Progenitor cell of endocrine pancreas (in vitro differentiated cells): ENCODE measurements around the gene IL1A. TPM values are rescaled to one million over a fixed set of nuclear protein-coding genes. Genes with fewer than 3 reads are reported as not detected.

Experiments used
- DNase-seq: peaks from one replicate; pipeline ENCODE4 v3.0.0; 2021; ENCODE audit warnings: low spot score; ENCODE audit not compliant: unreplicated experiment
- H3K27ac Mint-ChIP-seq: 2 replicates; pipeline ENCODE4 v1.8.0; 2021; ENCODE audit warnings: mild to moderate bottlenecking, moderate library complexity, mixed read lengths
- H3K27me3 Mint-ChIP-seq: 2 replicates; pipeline ENCODE4 v1.8.0; 2021; ENCODE audit warnings: mixed read lengths
- H3K36me3 Mint-ChIP-seq: 2 replicates; pipeline ENCODE4 v1.8.0; 2022; ENCODE audit warnings: mixed read lengths; ENCODE audit not compliant: insufficient read depth
- H3K4me1 Mint-ChIP-seq: 2 replicates; pipeline ENCODE4 v1.8.0; 2021; ENCODE audit warnings: low read depth, mixed read lengths
- H3K4me3 Mint-ChIP-seq: 2 replicates; pipeline ENCODE4 v1.8.0; 2021; ENCODE audit warnings: low read depth, mild to moderate bottlenecking, moderate library complexity, mixed read lengths
- H3K9me3 Mint-ChIP-seq: 2 replicates; pipeline ENCODE4 v1.8.0; 2021; ENCODE audit warnings: low read depth, mixed read lengths
- CTCF ChIP-seq: fragments of 200-600 bp; sonication (generic); IDR thresholded peaks from one replicate; pipeline ENCODE4 v1.5.0; 2021; ENCODE audit warnings: antibody characterized with exemption, mild to moderate bottlenecking; ENCODE audit not compliant: unreplicated experiment
- total RNA-seq: library from RNA; stranded (reverse); gene quantifications from 2 replicates; pipeline ENCODE4 v1.2.1, GENCODE V29; 2021

The IL1A gene
- total RNA-seq, 1 donor from 2014 or later = 0.12 TPM

DNA sequence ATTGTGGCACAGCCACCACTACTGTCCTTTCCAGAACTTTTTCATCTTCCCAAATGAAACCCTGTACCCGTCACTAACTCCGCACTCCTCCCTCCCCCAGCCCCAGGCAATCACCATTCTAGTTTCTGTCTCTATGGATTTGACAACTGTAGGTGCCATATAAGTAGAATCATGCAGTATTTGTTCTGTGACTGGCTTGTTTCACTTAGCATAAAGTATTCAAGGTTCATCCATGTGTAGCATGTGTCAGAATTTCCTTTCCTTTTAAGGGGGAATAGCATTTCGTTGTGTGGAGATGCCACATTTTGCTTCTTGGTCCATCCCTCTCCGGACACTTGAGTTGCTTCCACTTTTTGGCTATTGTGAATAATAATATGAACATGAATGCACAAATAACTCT is 19.0 kb downstream of the IL1A start:
- peaks cover 3% of the 10 kb centered on the region for H3K9me3 Mint-ChIP-seq
- no peak for DNase-seq
- H3K27me3 Mint-ChIP-seq = no peaks in the 10 kb centered on the region
- no peaks in the 10 kb centered on the region for H3K36me3 Mint-ChIP-seq
- H3K4me1 Mint-ChIP-seq = peaks cover 13% of the 10 kb centered on the region
- H3K27ac Mint-ChIP-seq = peak overlapping the region; percentile 50
- H3K4me3 Mint-ChIP-seq = peak overlapping the region; percentile 95
- no peak for TF ChIP-seq CTCF

DNA sequence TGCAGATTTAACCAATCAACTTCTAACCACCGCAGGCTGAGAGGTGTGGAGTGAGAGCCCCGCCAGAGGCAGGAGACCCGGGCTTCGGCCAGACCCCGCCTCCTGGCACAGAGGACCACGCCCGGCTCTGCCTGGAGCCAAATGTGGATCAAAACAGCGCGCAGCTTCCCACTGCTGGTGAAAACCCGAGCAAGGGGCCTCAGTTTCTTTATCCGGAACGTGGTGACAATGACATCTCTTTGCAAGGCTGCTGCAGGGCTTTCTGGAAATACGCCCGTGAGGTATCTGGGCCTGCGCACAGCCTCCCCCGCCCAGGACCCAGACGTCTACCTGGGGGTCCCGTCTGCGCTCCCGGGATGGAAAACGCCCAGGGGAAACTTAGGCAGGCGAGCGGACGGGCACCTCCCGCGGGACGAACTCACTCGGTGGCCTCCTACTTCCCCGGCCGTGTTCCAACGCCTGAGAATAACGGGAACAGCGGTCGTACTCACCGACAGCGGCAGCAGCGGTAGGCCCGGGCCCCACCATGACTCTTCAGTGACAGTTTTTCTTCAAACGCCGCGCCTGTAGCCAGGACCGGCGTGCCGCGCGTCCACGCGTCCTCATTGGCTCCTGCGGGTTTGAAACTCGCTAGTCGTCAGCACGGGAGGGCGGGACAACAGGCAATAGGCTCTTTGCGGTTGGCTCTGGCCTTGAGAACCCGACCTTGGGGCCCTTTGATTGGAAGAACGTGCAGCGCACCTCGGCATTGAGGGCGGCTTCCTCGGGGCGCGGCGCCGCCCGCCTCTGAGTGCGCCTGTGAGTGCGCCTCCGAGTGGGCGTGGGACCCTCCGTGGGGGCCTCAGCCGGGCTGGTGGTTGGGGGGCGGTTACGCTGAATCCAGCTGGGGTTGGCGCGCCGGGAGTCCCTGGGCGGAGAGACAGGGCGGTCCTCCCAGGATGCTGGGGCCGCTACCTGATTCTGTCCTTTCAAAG is 19.9 kb downstream of the IL1A start, which contains the start of gene CKAP2L:
TSS of gene CKAP2L (minus strand) at position 539 of the 974 bp plus-strand sequence. CDS start at position 528, 11 bp downstream.
- no peaks in the 10 kb centered on the region for H3K27me3 Mint-ChIP-seq
- H3K27ac Mint-ChIP-seq = peak within 1 kb of the TSS; percentile 69
- peak within 1 kb of the TSS; percentile 95 for H3K4me3 Mint-ChIP-seq
- peaks cover 13% of the 10 kb centered on the region for H3K4me1 Mint-ChIP-seq
- no peaks in the 10 kb centered on the region for H3K36me3 Mint-ChIP-seq
- TF ChIP-seq CTCF = no peak
- H3K9me3 Mint-ChIP-seq = peaks cover 3% of the 10 kb centered on the region
- DNase-seq = peak; percentile 92

- no peak for TF ChIP-seq CTCF
- H3K4me3 Mint-ChIP-seq = no peak overlapping the region
- no peak overlapping the region for H3K27ac Mint-ChIP-seq
- H3K4me1 Mint-ChIP-seq = peaks cover 13% of the 10 kb centered on the region
- peaks cover 2% of the 10 kb centered on the region for H3K36me3 Mint-ChIP-seq
- no peaks in the 10 kb centered on the region for H3K9me3 Mint-ChIP-seq
- DNase-seq = no peak
- no peaks in the 10 kb centered on the region for H3K27me3 Mint-ChIP-seq
These were observed 22.0 kb downstream of the IL1A start for GRCh38 chr2:112762276-112762675.

GRCh38 chr2:112760149-112760548 is 24.1 kb downstream of the IL1A start:
- no peak overlapping the region for H3K4me3 Mint-ChIP-seq
- peaks cover 3% of the 10 kb centered on the region for H3K36me3 Mint-ChIP-seq
- peaks cover 12% of the 10 kb centered on the region for H3K4me1 Mint-ChIP-seq
- H3K27me3 Mint-ChIP-seq = no peaks in the 10 kb centered on the region
- DNase-seq = no peak
- no peak overlapping the region for H3K27ac Mint-ChIP-seq
- TF ChIP-seq CTCF = no peak
- no peaks in the 10 kb centered on the region for H3K9me3 Mint-ChIP-seq

DNA sequence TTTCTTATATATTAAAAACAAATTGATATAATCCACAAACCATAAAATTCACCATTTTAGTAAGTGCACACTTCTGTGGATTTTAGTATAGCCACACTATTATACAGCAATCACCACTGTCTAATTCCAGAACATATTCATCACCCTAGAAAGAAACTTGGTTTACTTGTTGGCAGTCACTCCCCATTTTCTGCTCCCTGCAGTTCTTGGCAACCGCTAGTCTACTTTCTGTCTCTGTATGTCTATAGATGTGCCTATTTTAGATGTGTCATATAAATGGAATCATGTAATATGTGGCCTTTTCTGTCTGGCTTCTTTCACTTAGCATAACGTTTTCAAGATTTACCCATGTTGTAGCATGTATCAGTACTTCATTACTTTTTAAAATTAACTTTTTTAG is 25.6 kb downstream of the IL1A start:
- peaks cover 11% of the 10 kb centered on the region for H3K4me1 Mint-ChIP-seq
- H3K9me3 Mint-ChIP-seq = no peaks in the 10 kb centered on the region
- no peak overlapping the region for H3K27ac Mint-ChIP-seq
- H3K36me3 Mint-ChIP-seq = peaks cover 8% of the 10 kb centered on the region
- H3K27me3 Mint-ChIP-seq = no peaks in the 10 kb centered on the region
- H3K4me3 Mint-ChIP-seq = no peak overlapping the region
- DNase-seq = no peak
- TF ChIP-seq CTCF = no peak
